Adipocyte (in vitro differentiated cells): ENCODE results near the gene CHN2.

ENCODE experiments used
- DNase-seq: peaks from one replicate; pipeline ENCODE4 v3.0.0-alpha.2; 2015; ENCODE audit warnings: low read depth
- H3K27me3 ChIP-seq: replicated peaks from 2 replicates; pipeline ENCODE4 v1.7.0; 2013; ENCODE audit warnings: mild to moderate bottlenecking, low read length, moderate library complexity; ENCODE audit not compliant: control insufficient read depth, insufficient read depth
- H3K36me3 ChIP-seq: 2 replicates; pipeline ENCODE4 v1.7.0; 2013; ENCODE audit warnings: low read length, mild to moderate bottlenecking, moderate library complexity; ENCODE audit not compliant: control insufficient read depth, insufficient read depth, severe bottlenecking
- H3K4me1 ChIP-seq: 2 replicates; pipeline ENCODE4 v1.7.0; 2013; ENCODE audit warnings: mild to moderate bottlenecking, low read length, moderate library complexity; ENCODE audit not compliant: control insufficient read depth, insufficient read depth
- H3K4me3 ChIP-seq: 2 replicates; pipeline ENCODE4 v1.7.0; 2013; ENCODE audit warnings: mild to moderate bottlenecking, low read length, moderate library complexity
- H3K9ac ChIP-seq: 2 replicates; pipeline ENCODE4 v1.7.0; 2013; ENCODE audit warnings: mild to moderate bottlenecking, low read length, moderate library complexity
- H3K9me3 ChIP-seq: 2 replicates; pipeline ENCODE4 v1.7.0; 2013; ENCODE audit warnings: mild to moderate bottlenecking, low read length, moderate library complexity; ENCODE audit not compliant: control insufficient read depth

CHN2 gene

GRCh38 chr7:29418056-29418455 is 223.5 kb downstream of the CHN2 start:
- H3K27me3 ChIP-seq, result peaks cover 7% of the 10 kb centered on the region
- DNase-seq, result no peak
- H3K9ac ChIP-seq, result no peak overlapping the region
- H3K4me1 ChIP-seq, result no peaks in the 10 kb centered on the region
- H3K9me3 ChIP-seq, result no peaks in the 10 kb centered on the region
- no peaks in the 10 kb centered on the region for H3K36me3 ChIP-seq
- H3K4me3 ChIP-seq, result no peak overlapping the region

- Histone ChIP-seq H3K9ac (no peak overlapping the region), H3K36me3 (no peaks in the 10 kb centered on the region), H3K9me3 (no peaks in the 10 kb centered on the region), H3K4me1 (no peaks in the 10 kb centered on the region), H3K27me3 (peaks cover 13% of the 10 kb centered on the region), H3K4me3 (no peak overlapping the region)
- DNase-seq, result no peak
Observed at GRCh38 chr7:29418651-29419050, 224.1 kb downstream of the CHN2 start.

DNA sequence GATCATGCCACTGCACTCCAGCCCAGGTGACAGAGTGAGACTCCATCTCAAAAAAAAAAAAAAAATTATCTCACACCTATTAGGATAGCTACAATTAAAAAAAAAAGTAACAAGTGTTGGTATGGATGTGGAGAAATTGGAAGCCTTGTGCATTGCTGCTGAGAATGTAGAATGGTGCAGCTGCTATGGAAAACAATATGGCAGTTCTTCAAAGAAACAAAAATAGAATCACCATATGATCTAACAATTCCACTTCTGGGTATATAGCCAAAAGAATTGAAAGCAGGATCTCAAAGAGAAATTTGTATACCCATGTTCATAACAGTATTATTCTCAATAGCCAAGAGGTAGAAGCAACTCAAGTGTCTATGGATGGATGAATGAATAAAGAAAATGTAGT is 225.4 kb downstream of the CHN2 start:
- Histone ChIP-seq H3K9me3 (no peaks in the 10 kb centered on the region), H3K27me3 (peaks cover 13% of the 10 kb centered on the region), H3K4me1 (peaks cover 3% of the 10 kb centered on the region), H3K4me3 (no peak overlapping the region), H3K36me3 (no peaks in the 10 kb centered on the region), H3K9ac (no peak overlapping the region)
- no peak for DNase-seq

DNA sequence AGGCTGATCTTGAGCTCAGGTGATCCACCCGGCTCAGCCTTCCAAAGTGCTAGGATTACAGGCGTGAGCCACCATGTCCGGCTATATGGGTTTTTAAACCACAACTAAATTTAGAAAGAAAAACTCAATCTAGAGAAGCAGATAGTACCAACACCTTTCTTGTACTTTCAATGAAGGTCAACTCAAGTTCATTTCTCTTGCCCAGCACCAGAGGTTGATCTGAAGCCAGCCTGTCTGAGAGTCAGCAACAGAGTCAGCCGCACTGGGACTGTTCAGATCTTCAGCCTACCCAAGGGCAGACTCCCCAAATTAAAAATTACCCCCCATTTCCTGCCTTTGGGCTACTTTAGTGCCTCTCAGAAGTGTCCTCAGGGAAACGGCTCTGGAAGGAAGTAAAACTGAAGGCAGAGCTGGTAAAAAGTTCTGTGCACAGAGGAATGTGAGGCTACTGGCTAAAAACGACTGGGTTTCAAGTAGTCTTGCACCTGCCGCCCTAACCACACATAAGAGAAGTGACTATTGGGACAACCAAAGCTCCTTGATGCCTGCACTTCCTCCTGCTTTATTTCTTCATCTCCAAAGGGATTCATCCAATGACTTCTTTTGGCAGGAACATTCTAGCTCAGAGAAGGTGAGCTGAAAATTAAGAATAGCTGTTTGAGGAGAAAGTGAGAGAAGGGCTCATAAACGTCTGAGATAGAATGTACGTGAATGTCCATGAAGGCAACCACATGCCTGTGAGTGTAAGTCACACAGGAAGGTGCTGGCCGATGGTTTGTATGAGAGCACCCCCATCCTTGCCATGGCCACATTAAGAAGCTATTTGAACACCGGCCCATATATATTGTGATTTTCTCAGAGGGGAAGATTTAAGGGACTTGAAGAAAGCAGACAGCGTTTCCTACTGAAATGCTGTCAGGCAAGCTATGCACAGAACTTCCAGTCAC is 226.7 kb downstream of the CHN2 start:
- H3K27me3 ChIP-seq, result peaks cover 13% of the 10 kb centered on the region
- DNase-seq, result no peak
- peaks cover 3% of the 10 kb centered on the region for H3K4me1 ChIP-seq
- no peak overlapping the region for H3K4me3 ChIP-seq
- H3K36me3 ChIP-seq, result no peaks in the 10 kb centered on the region
- H3K9me3 ChIP-seq, result no peaks in the 10 kb centered on the region
- H3K9ac ChIP-seq, result no peak overlapping the region

DNA sequence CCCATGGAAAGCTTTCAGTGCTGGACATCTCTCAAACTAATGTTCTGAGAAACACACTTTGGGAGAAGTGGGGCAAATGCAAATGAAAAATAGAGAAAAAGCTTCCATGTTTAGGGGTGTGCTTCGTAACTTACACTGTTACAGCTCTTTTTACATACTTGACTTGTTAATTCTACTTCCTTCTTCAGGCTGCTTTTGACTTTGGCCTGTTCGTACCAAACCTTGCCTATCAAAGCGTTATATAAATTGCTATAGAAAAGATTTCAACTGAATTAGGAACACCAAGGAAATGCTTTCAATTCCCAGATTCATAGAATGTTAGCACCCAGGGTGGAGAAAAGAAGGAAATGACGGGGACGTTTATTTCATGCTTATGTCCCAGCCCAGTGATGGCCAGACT is 228.3 kb downstream of the CHN2 start:
- H3K9ac ChIP-seq, result no peak overlapping the region
- H3K9me3 ChIP-seq, result no peaks in the 10 kb centered on the region
- H3K4me1 ChIP-seq, result peaks cover 3% of the 10 kb centered on the region
- H3K4me3 ChIP-seq, result no peak overlapping the region
- DNase-seq, result no peak
- H3K36me3 ChIP-seq, result no peaks in the 10 kb centered on the region
- peaks cover 13% of the 10 kb centered on the region for H3K27me3 ChIP-seq

- Histone ChIP-seq H3K9ac (no peak overlapping the region), H3K27me3 (peaks cover 13% of the 10 kb centered on the region), H3K36me3 (no peaks in the 10 kb centered on the region), H3K4me3 (no peak overlapping the region), H3K9me3 (no peaks in the 10 kb centered on the region), H3K4me1 (peaks cover 3% of the 10 kb centered on the region)
- no peak for DNase-seq
Observed at GRCh38 chr7:29424295-29424983, 229.9 kb downstream of the CHN2 start.

- peaks cover 3% of the 10 kb centered on the region for H3K4me1 ChIP-seq
- no peaks in the 10 kb centered on the region for H3K9me3 ChIP-seq
- no peak overlapping the region for H3K9ac ChIP-seq
- peaks cover 13% of the 10 kb centered on the region for H3K27me3 ChIP-seq
- no peak overlapping the region for H3K4me3 ChIP-seq
- DNase-seq, result no peak
- no peaks in the 10 kb centered on the region for H3K36me3 ChIP-seq
Observed at GRCh38 chr7:29424984-29425309, 230.4 kb downstream of the CHN2 start.

GRCh38 chr7:29426587-29426986 is 232.0 kb downstream of the CHN2 start:
- H3K9ac ChIP-seq, result no peak overlapping the region
- DNase-seq, result no peak

GRCh38 chr7:29429401-29429800 is 234.8 kb downstream of the CHN2 start:
- no peaks in the 10 kb centered on the region for H3K27me3 ChIP-seq
- no peak overlapping the region for H3K9ac ChIP-seq
- H3K9me3 ChIP-seq, result no peaks in the 10 kb centered on the region
- H3K36me3 ChIP-seq, result no peaks in the 10 kb centered on the region
- no peak for DNase-seq
- H3K4me1 ChIP-seq, result peaks cover 3% of the 10 kb centered on the region
- H3K4me3 ChIP-seq, result no peak overlapping the region

More at GRCh38 chr7:29426587-29426986, 232.0 kb downstream of the CHN2 start:
- peaks cover 13% of the 10 kb centered on the region for H3K27me3 ChIP-seq
- no peak overlapping the region for H3K4me3 ChIP-seq
- no peaks in the 10 kb centered on the region for H3K9me3 ChIP-seq
- H3K36me3 ChIP-seq, result no peaks in the 10 kb centered on the region
- peaks cover 3% of the 10 kb centered on the region for H3K4me1 ChIP-seq

DNA sequence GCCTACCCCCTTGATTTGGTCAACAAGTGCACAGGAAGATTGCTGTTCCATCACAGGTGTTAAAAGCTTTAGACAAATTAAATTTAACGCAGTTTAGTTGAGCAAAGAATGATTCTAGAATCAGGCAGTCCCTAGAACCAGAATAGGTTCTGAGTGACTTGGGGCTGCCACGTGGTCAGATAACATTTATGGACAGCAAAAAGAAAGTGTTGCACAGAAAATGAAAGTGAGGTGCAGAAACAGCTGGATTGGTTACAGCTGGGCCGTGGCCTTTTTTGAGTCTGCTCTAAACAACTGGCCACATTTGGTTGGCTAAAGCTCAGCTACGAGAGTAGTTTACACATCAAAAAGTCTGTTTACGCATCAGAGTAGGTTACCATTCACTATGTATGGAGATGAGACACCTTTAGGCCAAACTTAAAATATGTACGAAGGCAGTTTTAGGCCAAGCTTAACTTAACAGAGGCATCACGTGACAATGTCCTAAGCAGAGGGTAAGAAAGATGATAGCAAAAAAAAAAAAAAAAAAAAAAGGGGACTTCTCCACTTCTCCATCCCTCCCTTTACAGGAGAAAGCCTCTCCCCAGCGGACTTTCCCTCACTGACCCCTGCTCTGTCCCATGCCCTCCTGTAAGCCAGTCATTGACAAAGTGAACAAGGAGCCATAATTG is 235.8 kb downstream of the CHN2 start:
- H3K4me1 ChIP-seq, result no peaks in the 10 kb centered on the region
- H3K9ac ChIP-seq, result no peak overlapping the region
- H3K36me3 ChIP-seq, result no peaks in the 10 kb centered on the region
- H3K27me3 ChIP-seq, result no peaks in the 10 kb centered on the region
- no peaks in the 10 kb centered on the region for H3K9me3 ChIP-seq
- H3K4me3 ChIP-seq, result no peak overlapping the region
- no peak for DNase-seq

DNA sequence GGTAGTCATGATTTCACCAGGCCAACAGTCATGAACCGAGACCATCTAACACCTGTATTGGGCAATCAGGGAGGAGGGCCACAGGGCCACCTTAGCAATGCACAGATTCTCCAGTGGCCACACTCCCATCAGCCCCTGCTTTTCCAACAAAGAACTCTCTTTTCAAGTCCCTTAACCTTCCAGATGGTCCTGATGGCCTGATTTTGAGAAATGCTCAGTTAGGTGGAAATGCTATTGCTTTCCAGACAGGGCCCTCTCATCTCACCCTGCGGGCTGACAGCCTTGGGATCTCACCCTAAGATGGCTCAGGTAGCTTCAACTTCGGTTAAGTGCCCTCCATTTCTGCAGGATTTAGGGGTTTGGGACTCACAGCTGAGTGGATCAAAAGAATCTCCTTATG is 237.1 kb downstream of the CHN2 start:
- Histone ChIP-seq H3K4me1 (no peaks in the 10 kb centered on the region), H3K27me3 (no peaks in the 10 kb centered on the region), H3K36me3 (no peaks in the 10 kb centered on the region), H3K9ac (no peak overlapping the region), H3K4me3 (no peak overlapping the region), H3K9me3 (no peaks in the 10 kb centered on the region)
- DNase-seq, result no peak
